Astrocyte of the cerebellum (primary cell): ENCODE data around the gene PLRG1.

ENCODE experiments used
- DNase-seq: peaks from one replicate; pipeline ENCODE4 v3.0.0-alpha.2; 2011; ENCODE audit warnings: low read depth
- H3K4me3 ChIP-seq: 2 replicates; pipeline ENCODE4 v1.5.1; 2011; ENCODE audit warnings: mild to moderate bottlenecking, low read depth, low read length, moderate library complexity
- CTCF ChIP-seq: IDR thresholded peaks from 2 replicates; pipeline ENCODE4 v1.5.1; 2012; ENCODE audit warnings: low read length, low read depth, moderate library complexity, mild to moderate bottlenecking; ENCODE audit errors: missing control alignments
- in situ Hi-C: cut with HindIII; loops from 2 replicates; pipeline ENCODE4 v1.10.0; 2017; ENCODE audit warnings: low sequenced_read_pairs

Gene PLRG1

GRCh38 chr4:154583677-154584076 lies 33.5 kb upstream of the PLRG1 start:
- in situ Hi-C loops: no loop called here
- no peak overlapping the region for H3K4me3 ChIP-seq
- DNase-seq: no peak
- TF ChIP-seq CTCF: no peak

GRCh38 chr4:154583230-154583629 lies 33.0 kb upstream of the PLRG1 start:
- no peak for TF ChIP-seq CTCF
- H3K4me3 ChIP-seq: no peak overlapping the region
- in situ Hi-C loops: no loop called here
- DNase-seq: no peak

- DNase-seq: no peak
- TF ChIP-seq CTCF: no peak
- in situ Hi-C loops: no loop called here
- H3K4me3 ChIP-seq: no peak overlapping the region
These were observed 32.5 kb upstream of the PLRG1 start for GRCh38 chr4:154582723-154583122.

GRCh38 chr4:154579927-154580326 lies 29.7 kb upstream of the PLRG1 start:
- no peak for TF ChIP-seq CTCF
- in situ Hi-C loops: no loop called here
- no peak overlapping the region for H3K4me3 ChIP-seq
- DNase-seq: no peak

GRCh38 chr4:154578919-154579318 lies 28.7 kb upstream of the PLRG1 start:
- no peak for TF ChIP-seq CTCF
- no peak for DNase-seq
- no peak overlapping the region for H3K4me3 ChIP-seq
- in situ Hi-C loops: no loop called here

- in situ Hi-C loops: no loop called here
- DNase-seq: no peak
- H3K4me3 ChIP-seq: no peak overlapping the region
- TF ChIP-seq CTCF: no peak
These were observed 27.1 kb upstream of the PLRG1 start for GRCh38 chr4:154577324-154577723.

GRCh38 chr4:154574311-154574710 lies 24.1 kb upstream of the PLRG1 start:
- DNase-seq: no peak
- no peak overlapping the region for H3K4me3 ChIP-seq
- no peak for TF ChIP-seq CTCF
- in situ Hi-C loops: no loop called here
